Endothelial cell of umbilical vein (primary cell): Measurements from ENCODE around the gene PRDM11. TPM values are rescaled to one million over a fixed set of nuclear protein-coding genes. Genes with fewer than 3 reads are reported as not detected.

ENCODE experiments used
- BruUV-seq: library from RNA; stranded (reverse); fragments of 400-500 nt; replicated peaks from 2 replicates; lab custom pipeline; 2021; lab: Mats Ljungman, UMichigan
- CTCF ChIA-PET: fragments of 300-600, 350-600 bp; sonication (Branson Sonifier 250); formaldehyde crosslinking; loops from one replicate; lab custom pipeline; 2021; ENCODE audit warnings: antibody characterized with exemption, inconsistent platforms; lab: Charles Lee
- POLR2A ChIA-PET: fragments of 300-600, 350-600 bp; sonication (Branson Sonifier 250); formaldehyde crosslinking; loops from one replicate; lab custom pipeline; 2021; ENCODE audit warnings: antibody characterized with exemption, inconsistent platforms; lab: Charles Lee
- DNase-seq: peaks from one replicate; pipeline ENCODE4 v3.0.0-alpha.2; 2011; ENCODE audit warnings: low read depth, low spot score
- FAIRE-seq: peaks from 2 replicates; lab custom pipeline; 2011; peaks lifted over from hg19 to GRCh38; lab: Jason Lieb, UNC
- H2AFZ ChIP-seq: 2 replicates; pipeline ENCODE4 v1.6.0; 2012; ENCODE audit warnings: low read depth, low read length, control low read depth, inconsistent platforms
- H3K27ac ChIP-seq: 2 replicates; pipeline ENCODE4 v1.5.1; 2011; ENCODE audit warnings: low read depth, mild to moderate bottlenecking, control low read depth, low read length, moderate library complexity; ENCODE audit not compliant: insufficient read depth
- H3K27me3 ChIP-seq, 2 experiments: 2 replicates each; pipeline versions ENCODE4 v1.6.0 to v1.6.1; 2011; ENCODE audit warnings: low read length in 2 of 2, mixed read lengths in 1 of 2; ENCODE audit not compliant: control insufficient read depth in 2 of 2, insufficient read depth in 2 of 2
- H3K36me3 ChIP-seq, 2 experiments: 2 replicates in 1 of 2; 3 replicates in 1 of 2; pipeline ENCODE4 v1.5.1; 2011; ENCODE audit warnings: low read length in 2 of 2, mild to moderate bottlenecking in 1 of 2, moderate library complexity in 1 of 2; ENCODE audit not compliant: control insufficient read depth in 2 of 2, insufficient read depth in 2 of 2; ENCODE audit errors: extremely low read depth in 1 of 2
- H3K4me1 ChIP-seq: 3 replicates; pipeline ENCODE4 v1.5.1; 2011; ENCODE audit warnings: mild to moderate bottlenecking, low read length; ENCODE audit not compliant: control insufficient read depth, insufficient read depth; ENCODE audit errors: extremely low read depth
- H3K4me2 ChIP-seq: 2 replicates; pipeline ENCODE4 v1.6.1; 2011; ENCODE audit warnings: low read length, control low read depth, mixed read lengths; ENCODE audit not compliant: insufficient read depth
- H3K4me3 ChIP-seq, 3 experiments: fragments of 200-600 bp in 1 of 3; sonication (generic), shearing (Covaris generic) in 1 of 3; replicated peaks in 1 of 3; 2 replicates each; pipeline ENCODE4 v1.5.1; 2011 to 2016; ENCODE audit warnings: control low read depth in 3 of 3, low read length in 3 of 3, mild to moderate bottlenecking in 2 of 3, inconsistent platforms in 1 of 3, low read depth in 1 of 3, moderate library complexity in 1 of 3; ENCODE audit not compliant: insufficient read depth in 1 of 3
- H3K79me2 ChIP-seq: 2 replicates; pipeline ENCODE4 v1.6.0; 2012; ENCODE audit warnings: low read length, inconsistent platforms; ENCODE audit not compliant: control insufficient read depth, insufficient read depth
- H3K9ac ChIP-seq: replicated peaks from 2 replicates; pipeline ENCODE3; 2011; ENCODE audit warnings: low read length, control low read depth; ENCODE audit not compliant: insufficient read depth; ENCODE audit errors: extremely low read depth
- H3K9me1 ChIP-seq: replicated peaks from 3 replicates; pipeline ENCODE4 v1.6.0; 2011; ENCODE audit warnings: mild to moderate bottlenecking, low read length; ENCODE audit not compliant: control insufficient read depth, insufficient read depth; ENCODE audit errors: extremely low read depth
- H3K9me3 ChIP-seq: replicated peaks from 2 replicates; pipeline ENCODE4 v1.5.1; 2012; ENCODE audit warnings: low read length, inconsistent platforms; ENCODE audit not compliant: control insufficient read depth, insufficient read depth
- H4K20me1 ChIP-seq: replicated peaks from 2 replicates; pipeline ENCODE3; 2011; ENCODE audit warnings: mild to moderate bottlenecking, low read length; ENCODE audit not compliant: control insufficient read depth, insufficient read depth; ENCODE audit errors: extremely low read depth
- CTCF ChIP-seq, 2 donors: IDR thresholded peaks; 1 replicate in 1 of 2; 2 replicates in 1 of 2; pipeline ENCODE4 v1.5.1; 2011; ENCODE audit warnings: low read length in 2 of 2, mild to moderate bottlenecking in 2 of 2, moderate library complexity in 2 of 2, control low read depth in 1 of 2, inconsistent platforms in 1 of 2, low read depth in 1 of 2; ENCODE audit not compliant: insufficient read depth in 1 of 2; ENCODE audit errors: extremely low read depth in 1 of 2
- EZH2 ChIP-seq: IDR thresholded peaks from 2 replicates; pipeline ENCODE4 v1.6.1; 2012; ENCODE audit warnings: borderline replicate concordance, low read depth, mild to moderate bottlenecking, moderate library complexity, low read length, inconsistent platforms; ENCODE audit not compliant: severe bottlenecking
- JUN ChIP-seq: IDR thresholded peaks from 2 replicates; pipeline ENCODE4 v1.6.1; 2011; ENCODE audit warnings: borderline replicate concordance, low read depth; ENCODE audit not compliant: insufficient read length, insufficient read depth
- MAX ChIP-seq: IDR thresholded peaks from 2 replicates; pipeline ENCODE4 v1.6.1; 2011; ENCODE audit not compliant: insufficient read depth, insufficient read length
- MYC ChIP-seq: IDR thresholded peaks from one replicate; pipeline ENCODE4 v1.6.1; 2011; ENCODE audit warnings: mild to moderate bottlenecking, low read depth, low read length
- dilution Hi-C: fragments of 300-500 bp; cut with MboI; formaldehyde crosslinking; loops from one replicate; pipeline ENCODE4 v1.15.0; 2019; ENCODE audit warnings: low sequenced_read_pairs; ENCODE audit not compliant: extremely low pct_ligation_motif_present
- intact Hi-C: fragments of 100-400 bp; cut with micrococcal nuclease; formaldehyde crosslinking; loops from one replicate; pipeline ENCODE4 v1.10.0; 2022
- polyA plus RNA-seq, 4 experiments: library from polyadenylated mRNA; depleted of rRNA in 3 of 4; stranded (reverse) in 3 of 4; unstranded in 1 of 4; fragments of >200 nt; gene quantifications; 2 replicates each; pipeline versions ENCODE4 v1.2.1 to v1.2.3, GENCODE V29; 2011 to 2012; ENCODE audit warnings: missing spikeins in 1 of 4
- total RNA-seq: library from RNA; stranded (reverse); gene quantifications from 2 replicates; pipeline ENCODE4 v1.2.3, GENCODE V29; 2021

PRDM11 gene
- total and polyA plus RNA-seq, 2 donors (not counting 3 experiments of a cell fraction or from before 2014, with no cell fraction given) = 6.9 to 14.1 TPM

GRCh38 chr11:45267052-45267451 lies 120.6 kb downstream of the PRDM11 start:
- H3K79me2 ChIP-seq = no peaks in the 10 kb centered on the region
- peaks cover 2 to 3% of the 10 kb centered on the region in 2 experiments for H3K27me3 ChIP-seq
- intact Hi-C loops (no loop called here), dilution Hi-C loops (no loop called here)
- H3K9me3 ChIP-seq = no peaks in the 10 kb centered on the region
- H3K36me3 ChIP-seq = no peaks in the 10 kb centered on the region
- no peak overlapping the region for H3K4me2 ChIP-seq
- ChIA-PET CTCF (no interaction called here), POLR2A (no interaction called here)
- no peak overlapping the region for H3K9ac ChIP-seq
- no peak overlapping the region for H3K27ac ChIP-seq
- no peaks in the 10 kb centered on the region for H4K20me1 ChIP-seq
- peaks cover 3% of the 10 kb centered on the region for H3K4me1 ChIP-seq
- H3K9me1 ChIP-seq = no peaks in the 10 kb centered on the region
- FAIRE-seq (no peak), DNase-seq (no peak)
- TF ChIP-seq MYC (no peak), CTCF (IDR thresholded peaks at IDR 0.05; ENCODE audit: extremely low read depth in 1 of 2, insufficient read depth in 1 of 2, low read depth in 1 of 2, low read length in 2 of 2) (peak in 1 of 2 donors; percentile 17), EZH2 (no peak), JUN (no peak), MAX (no peak)
- no peak overlapping the region for H3K4me3 ChIP-seq
- no peak overlapping the region for H2AFZ ChIP-seq
- BruUV-seq = no TSS peak
